Mesodermal cell (in vitro differentiated cells): ENCODE data around the gene MTFR1L.

Experiments
- H3K27ac ChIP-seq: 2 replicates; pipeline ENCODE4 v1.7.0; 2013; ENCODE audit warnings: mild to moderate bottlenecking, low read depth, low read length, moderate library complexity; ENCODE audit not compliant: severe bottlenecking
- H3K36me3 ChIP-seq: 2 replicates; pipeline ENCODE4 v1.7.1; 2013; ENCODE audit warnings: mild to moderate bottlenecking, low read length, moderate library complexity; ENCODE audit not compliant: control insufficient read depth, insufficient read depth
- H3K4me1 ChIP-seq: one replicate; pipeline ENCODE4 v1.7.1; 2013; ENCODE audit warnings: mild to moderate bottlenecking, low read length; ENCODE audit not compliant: insufficient read depth, control insufficient read depth, poor library complexity, severe bottlenecking
- H3K4me3 ChIP-seq: 2 replicates; pipeline ENCODE4 v1.7.0; 2013; ENCODE audit warnings: low read length, control low read depth, mild to moderate bottlenecking; ENCODE audit not compliant: insufficient read depth, poor library complexity, severe bottlenecking; ENCODE audit errors: extremely low read depth
- H3K9me3 ChIP-seq: 2 replicates; pipeline ENCODE4 v1.7.1; 2013; ENCODE audit warnings: mild to moderate bottlenecking, low read length, moderate library complexity; ENCODE audit not compliant: control insufficient read depth
- WGBS, 2 experiments: methylation state at CpG; one replicate each; pipeline ENCODE4 v1.1.5; 2013; ENCODE audit warnings: missing lambda C conversion rate in 2 of 2; ENCODE audit not compliant: insufficient coverage in 2 of 2; 5-methylcytosine and 5-hydroxymethylcytosine counted together

Gene MTFR1L

DNA sequence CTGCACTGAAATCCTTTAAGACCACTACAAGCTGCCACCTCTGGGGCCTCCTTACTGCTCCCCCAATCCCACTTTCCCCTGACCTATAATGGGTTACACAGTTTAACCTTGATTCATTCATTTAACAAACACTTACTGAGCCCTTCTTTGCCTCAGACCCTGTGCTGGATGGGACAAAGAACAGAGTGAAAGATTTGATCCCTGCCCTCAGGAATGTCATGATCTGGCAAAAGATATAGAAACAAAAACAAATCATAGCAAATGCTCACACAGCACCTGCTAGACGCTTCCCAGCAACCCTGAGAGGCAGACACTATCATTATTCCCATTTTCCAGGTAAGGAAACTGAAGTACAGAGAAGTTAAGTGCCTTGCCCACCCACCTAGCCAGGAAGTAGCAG, 46.5 kb downstream of the MTFR1L start:
- WGBS, 2 experiments, result 88 to 100% methylated on average over 1 of the region's 1 CpG
- no peak overlapping the region for H3K27ac ChIP-seq
- H3K36me3 ChIP-seq, result peaks cover 24% of the 10 kb centered on the region
- peaks cover 7% of the 10 kb centered on the region for H3K4me1 ChIP-seq
- H3K9me3 ChIP-seq, result no peaks in the 10 kb centered on the region
- no peak overlapping the region for H3K4me3 ChIP-seq

DNA sequence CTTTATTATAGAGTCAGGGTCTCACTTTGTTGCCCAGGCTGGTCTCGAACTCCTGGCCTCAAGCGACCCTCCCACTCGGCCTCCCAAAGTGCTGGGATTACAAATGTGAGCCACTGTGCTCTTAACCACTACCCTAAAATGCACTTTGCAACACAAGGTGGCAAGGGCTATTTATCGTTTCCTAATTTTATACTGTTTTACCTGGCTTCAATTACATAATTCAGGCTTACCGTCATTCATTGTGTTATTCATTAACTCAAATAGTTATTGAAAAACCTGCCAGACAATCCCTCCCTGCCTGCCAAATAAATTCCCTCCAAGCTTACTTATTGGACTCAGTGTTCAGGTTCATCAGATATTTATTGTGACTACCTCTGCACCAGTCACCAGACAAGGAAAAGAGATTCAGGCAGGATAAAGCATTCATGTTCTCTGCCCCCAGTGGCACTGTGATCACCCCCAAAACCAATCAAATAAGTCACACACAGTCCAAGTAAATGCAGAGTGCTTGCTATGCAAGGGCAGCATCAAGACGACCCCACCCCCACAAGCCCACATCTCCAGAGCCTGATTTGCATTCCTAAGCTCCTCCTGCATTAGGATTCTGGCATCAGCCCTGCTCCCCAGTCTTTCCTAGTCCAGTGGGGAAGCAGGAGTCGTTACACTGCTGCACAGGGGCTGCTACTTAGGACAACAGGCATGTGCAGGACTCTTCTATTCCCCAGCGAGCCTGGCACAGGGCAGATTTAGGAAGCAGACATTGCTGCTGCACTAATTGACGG, 47.6 kb downstream of the MTFR1L start:
- Histone ChIP-seq H3K36me3 (peaks cover 24% of the 10 kb centered on the region), H3K4me3 (no peak overlapping the region), H3K4me1 (peaks cover 8% of the 10 kb centered on the region), H3K27ac (no peak overlapping the region), H3K9me3 (no peaks in the 10 kb centered on the region)
- WGBS, 2 experiments, result 77 to 78% methylated on average over 8 to 9 of the region's 9 CpGs

DNA sequence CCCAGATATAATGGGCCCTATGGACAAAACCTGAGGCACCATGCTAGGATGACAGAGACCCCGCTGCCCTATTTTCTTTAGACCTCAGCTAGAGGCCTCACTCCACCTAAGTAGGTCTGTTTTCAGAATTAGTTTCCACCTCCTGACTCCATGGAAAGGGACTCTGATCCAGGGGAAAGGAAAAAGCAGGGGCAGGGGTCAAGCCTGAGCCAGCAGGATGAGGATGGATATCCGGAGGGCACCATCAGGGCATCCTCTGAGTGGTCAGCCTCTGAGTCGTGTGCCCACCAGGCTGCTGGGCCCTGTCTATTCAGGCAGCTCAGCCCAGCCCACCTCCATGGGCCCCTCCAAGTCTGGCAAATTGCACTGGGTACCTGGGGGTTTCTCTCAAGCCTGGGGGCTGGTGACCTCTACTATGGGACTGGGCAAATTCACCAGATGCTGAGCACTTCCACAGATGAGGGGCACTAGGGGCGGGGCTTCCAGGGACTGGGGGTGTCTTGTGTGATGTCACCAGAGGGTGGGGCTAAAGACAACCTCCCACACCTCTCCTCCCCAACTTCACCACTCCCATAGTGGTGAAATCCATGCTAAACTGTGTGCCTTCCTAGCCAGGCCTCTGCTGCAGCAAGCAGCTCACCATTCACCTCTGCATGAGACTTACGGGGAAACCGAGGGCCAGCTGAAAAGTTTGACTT, 50.3 kb downstream of the MTFR1L start:
- H3K4me3 ChIP-seq, result no peak overlapping the region
- peaks cover 8% of the 10 kb centered on the region for H3K36me3 ChIP-seq
- 80 to 100% methylated on average over 4 of the region's 6 CpGs for WGBS, 2 experiments
- no peaks in the 10 kb centered on the region for H3K9me3 ChIP-seq
- H3K27ac ChIP-seq, result no peak overlapping the region
- H3K4me1 ChIP-seq, result peaks cover 8% of the 10 kb centered on the region

DNA sequence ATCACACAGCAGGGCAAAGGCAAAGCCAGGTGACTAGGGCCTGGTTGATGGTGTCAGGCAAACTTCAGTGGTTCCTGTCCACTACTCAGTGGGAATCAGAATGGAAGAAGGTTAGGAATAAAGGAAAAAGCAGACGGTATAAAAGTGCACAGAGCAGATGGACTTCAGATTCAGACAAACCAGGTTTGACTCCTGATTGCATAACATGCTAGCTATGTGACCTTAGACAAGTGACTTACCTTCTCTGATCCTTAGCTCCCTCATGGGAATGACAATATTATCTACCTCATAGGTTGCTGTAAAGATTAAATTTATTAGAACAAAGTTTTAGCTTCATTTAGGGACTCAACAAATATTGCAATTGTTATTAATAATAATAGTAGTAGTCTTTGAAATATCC, 50.9 kb downstream of the MTFR1L start:
- no peak overlapping the region for H3K4me3 ChIP-seq
- H3K9me3 ChIP-seq, result no peaks in the 10 kb centered on the region
- H3K36me3 ChIP-seq, result peaks cover 8% of the 10 kb centered on the region
- 100% methylated on average over 1 of the region's 1 CpG; no CpG with 5 or more reads in 1 of the 2 experiments for WGBS, 2 experiments
- peaks cover 8% of the 10 kb centered on the region for H3K4me1 ChIP-seq
- H3K27ac ChIP-seq, result no peak overlapping the region

DNA sequence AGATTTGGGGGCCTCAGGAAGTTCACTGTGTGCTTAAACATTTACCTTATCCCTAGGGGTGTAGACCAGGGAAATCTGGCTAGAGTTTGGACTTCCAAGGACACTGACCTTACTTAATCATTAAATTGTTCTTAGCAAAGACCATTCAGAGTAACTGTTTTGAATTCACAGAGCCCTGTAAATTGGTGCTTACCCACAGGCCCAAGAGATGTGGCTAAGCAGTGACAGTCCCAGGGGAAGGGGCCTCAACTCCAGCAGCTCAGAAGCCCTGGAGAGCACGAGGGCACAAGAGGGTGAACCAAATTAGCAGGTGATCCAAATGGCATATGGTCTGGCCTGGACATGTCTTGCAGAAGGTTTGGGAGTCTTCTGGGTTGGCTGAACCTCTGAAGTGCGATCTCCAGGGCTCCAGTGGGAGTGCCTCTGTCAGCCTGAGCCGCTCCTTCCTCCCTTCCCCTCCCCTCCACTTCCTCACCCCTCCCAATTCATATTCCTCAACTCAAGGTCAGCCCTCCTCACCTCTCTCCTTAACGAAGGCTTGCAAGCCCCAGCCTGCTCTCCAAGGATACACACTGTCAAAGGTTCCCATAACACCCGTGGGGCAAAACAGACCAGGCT, 51.4 kb downstream of the MTFR1L start:
- H3K4me3 ChIP-seq, result no peak overlapping the region
- peaks cover 9% of the 10 kb centered on the region for H3K4me1 ChIP-seq
- H3K9me3 ChIP-seq, result no peaks in the 10 kb centered on the region
- WGBS, 2 experiments, result 60 to 62% methylated on average over 2 to 3 of the region's 5 CpGs
- no peak overlapping the region for H3K27ac ChIP-seq
- H3K36me3 ChIP-seq, result peaks cover 8% of the 10 kb centered on the region

DNA sequence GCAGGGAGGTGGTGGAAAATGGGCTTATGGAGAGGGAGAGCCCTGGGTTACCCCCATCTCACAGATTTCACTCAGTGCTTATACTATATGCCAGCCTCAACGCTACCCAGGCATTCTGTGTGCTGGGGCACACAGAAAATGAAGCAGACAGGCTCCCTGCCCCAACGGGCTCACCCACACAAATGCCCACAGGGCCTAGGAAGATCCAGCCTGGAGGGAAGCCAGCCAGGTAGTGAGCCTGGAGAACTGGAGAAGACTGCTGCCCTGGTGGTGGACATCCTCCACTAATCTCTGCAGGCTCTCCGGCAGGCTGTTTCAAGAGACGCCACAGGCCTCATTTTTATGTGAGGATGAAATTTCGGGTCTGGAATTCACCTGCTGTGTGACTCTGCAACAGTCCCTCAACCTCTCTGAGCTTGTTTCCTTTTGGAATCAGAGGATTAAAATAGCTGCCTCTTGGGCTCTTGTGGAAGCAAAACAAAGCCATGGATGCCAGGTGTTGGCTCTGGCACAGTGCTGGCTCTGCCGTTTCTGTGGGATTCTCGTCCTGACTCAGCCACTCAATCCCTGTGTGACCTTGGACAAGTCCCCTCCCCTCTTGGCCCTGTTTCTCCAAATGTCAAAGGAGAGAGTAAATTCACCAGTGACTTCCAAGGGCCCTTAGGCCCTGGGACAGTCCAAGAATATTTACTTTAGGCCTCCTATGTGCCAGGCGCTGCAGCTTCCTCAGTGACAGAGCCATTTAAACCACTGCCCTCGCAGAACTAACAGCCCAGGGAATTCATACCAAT, 52.1 kb downstream of the MTFR1L start:
- Histone ChIP-seq H3K4me3 (no peak overlapping the region), H3K36me3 (peaks cover 8% of the 10 kb centered on the region), H3K4me1 (peaks cover 10% of the 10 kb centered on the region), H3K27ac (no peak overlapping the region), H3K9me3 (no peaks in the 10 kb centered on the region)
- WGBS, 2 experiments, result 91 to 96% methylated on average over 4 to 8 of the region's 9 CpGs

DNA sequence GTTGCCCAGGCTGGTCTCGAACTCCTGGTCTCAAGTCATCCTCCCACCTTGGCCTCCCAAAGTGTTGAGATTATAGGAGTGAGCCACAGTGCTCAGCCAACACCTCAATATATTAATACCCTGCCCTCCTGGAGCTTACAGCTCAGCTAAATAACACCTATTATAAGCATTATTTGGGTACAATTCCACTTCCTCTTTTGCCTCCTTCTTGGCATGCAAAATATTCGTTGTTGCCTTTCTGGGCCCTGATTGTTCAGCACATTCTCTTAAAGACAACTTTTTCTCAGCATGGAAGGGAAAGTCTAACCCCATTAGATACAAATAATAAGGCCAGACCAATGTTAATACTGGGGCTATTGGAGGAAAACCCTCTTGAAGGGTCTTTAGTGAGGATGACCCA, 53.0 kb downstream of the MTFR1L start:
- Histone ChIP-seq H3K4me1 (peaks cover 10% of the 10 kb centered on the region), H3K36me3 (peaks cover 8% of the 10 kb centered on the region), H3K27ac (no peak overlapping the region), H3K9me3 (no peaks in the 10 kb centered on the region), H3K4me3 (no peak overlapping the region)
- WGBS, 2 experiments, result 94% methylated on average over 2 of the region's 2 CpGs; no CpG with 5 or more reads in 1 of the 2 experiments

DNA sequence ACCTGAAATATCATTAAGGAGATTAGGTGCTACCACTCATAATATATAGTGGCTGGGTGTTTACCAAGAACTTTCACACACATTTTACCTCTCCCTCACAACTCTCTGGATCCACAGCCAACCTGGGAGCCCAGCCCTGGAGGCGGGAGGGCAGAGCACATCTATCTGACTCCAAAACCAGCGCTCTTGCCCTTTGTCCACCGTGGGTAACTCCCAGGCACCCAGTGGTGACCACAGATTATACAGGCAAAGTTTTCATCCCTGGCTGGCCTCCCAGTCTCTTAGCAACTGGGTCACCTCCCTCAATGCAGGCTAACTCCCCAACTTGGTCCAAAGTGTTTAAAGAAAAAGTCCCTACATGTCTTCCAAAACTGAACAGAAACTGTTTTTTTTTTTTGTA, 53.4 kb downstream of the MTFR1L start:
- H3K36me3 ChIP-seq, result peaks cover 8% of the 10 kb centered on the region
- H3K4me1 ChIP-seq, result peaks cover 10% of the 10 kb centered on the region
- 91 to 97% methylated on average over 3 of the region's 3 CpGs for WGBS, 2 experiments
- H3K27ac ChIP-seq, result no peak overlapping the region
- H3K9me3 ChIP-seq, result no peaks in the 10 kb centered on the region
- H3K4me3 ChIP-seq, result no peak overlapping the region

DNA sequence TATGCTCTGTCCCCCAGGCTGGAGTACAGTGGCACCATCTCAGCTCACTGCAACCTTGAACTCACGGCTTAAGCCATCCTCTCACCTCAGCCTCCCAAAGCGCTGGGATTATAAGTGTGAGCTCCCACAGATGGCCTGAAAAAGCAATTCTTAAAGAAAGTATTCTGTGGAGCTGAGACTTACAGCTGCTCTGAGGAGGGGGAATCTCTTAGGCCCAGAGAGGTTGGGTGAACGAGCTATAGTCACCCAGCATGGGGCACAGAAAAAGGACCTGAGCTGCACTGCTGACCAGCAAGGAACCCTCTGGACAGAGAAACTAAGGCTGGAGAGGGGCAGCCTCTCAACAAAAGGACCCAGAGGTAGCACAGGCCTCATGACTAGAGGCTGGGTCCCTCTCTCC, 54.5 kb downstream of the MTFR1L start:
- no peaks in the 10 kb centered on the region for H3K9me3 ChIP-seq
- H3K27ac ChIP-seq, result no peak overlapping the region
- H3K4me3 ChIP-seq, result peak overlapping the region; percentile 62
- 80 to 97% methylated on average over 1 to 3 of the region's 3 CpGs for WGBS, 2 experiments
- H3K36me3 ChIP-seq, result peaks cover 8% of the 10 kb centered on the region
- H3K4me1 ChIP-seq, result peaks cover 10% of the 10 kb centered on the region

DNA sequence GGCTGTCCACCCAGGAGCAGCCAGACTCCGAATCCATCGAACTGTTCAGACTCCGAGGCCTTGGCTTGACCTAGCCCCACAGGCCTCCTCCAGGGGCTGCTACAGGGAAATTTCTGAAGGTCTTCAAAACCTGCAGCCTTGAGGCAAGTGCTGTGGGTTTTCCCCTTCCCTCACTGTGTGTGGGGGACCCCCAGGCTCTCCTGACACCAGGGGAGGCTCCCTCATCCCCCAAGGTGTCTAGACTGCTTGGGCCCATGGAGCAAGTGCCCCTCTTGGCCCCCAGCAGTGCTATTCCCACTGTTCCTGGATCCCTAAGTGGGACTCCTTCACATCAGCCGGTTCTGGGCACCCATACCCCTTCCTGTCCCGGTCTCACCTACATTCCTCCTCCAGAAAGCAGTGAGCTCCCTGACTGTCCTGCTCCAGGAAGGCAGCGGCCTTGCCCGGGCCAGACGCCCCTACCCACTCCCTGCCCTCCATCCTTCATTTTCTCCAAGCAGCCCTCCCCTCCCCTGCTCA, 54.9 kb downstream of the MTFR1L start:
- Histone ChIP-seq H3K9me3 (no peaks in the 10 kb centered on the region), H3K36me3 (peaks cover 6% of the 10 kb centered on the region), H3K27ac (no peak overlapping the region), H3K4me3 (peak overlapping the region; percentile 62), H3K4me1 (peaks cover 10% of the 10 kb centered on the region)
- WGBS, 2 experiments, result 53 to 56% methylated on average over 8 of the region's 8 CpGs
